Cardiac septum (tissue), 1 donor: ENCODE results near the gene IL12A. TPM values are rescaled to one million over a fixed set of nuclear protein-coding genes. Genes with fewer than 3 reads are reported as not detected.

Source experiments
- DNase-seq: peaks from one replicate; pipeline ENCODE4 v3.0.0-alpha.2; 2020; ENCODE audit warnings: low spot score
- intact Hi-C: fragments of 100-400 bp; cut with DNase I; formaldehyde crosslinking; loops from one replicate; pipeline ENCODE4 v1.14.0; 2022
- total RNA-seq: library from RNA; stranded (reverse); fragmentation: NEBNext Ultra II Directional; extraction: Animal tissue kit (Norgen Biotek cat#: 25700); gene quantifications from one replicate; pipeline ENCODE4 v1.2.1, GENCODE V29; 2021
- donor health status: DM: no; HTN: no; CAD: no.

The IL12A gene
- total RNA-seq, 1 donor from 2014 or later: 0.51 TPM

GRCh38 chr3:160018959-160019358, 30.3 kb downstream of the IL12A start:
- DNase-seq: no peak
- intact Hi-C loops: no loop called here

GRCh38 chr3:160020057-160020711, 31.5 kb downstream of the IL12A start:
- no peak for DNase-seq
- intact Hi-C loops: no loop called here

GRCh38 chr3:160022068-160022467, 33.4 kb downstream of the IL12A start:
- no peak for DNase-seq
- intact Hi-C loops: no loop called here

GRCh38 chr3:160023476-160023875, 34.8 kb downstream of the IL12A start:
- intact Hi-C loops: no loop called here
- DNase-seq: no peak

- DNase-seq: no peak
- intact Hi-C loops: no loop called here
Observed at GRCh38 chr3:160027541-160028195, 39.0 kb downstream of the IL12A start.

GRCh38 chr3:160035757-160036156, 47.1 kb downstream of the IL12A start:
- no peak for DNase-seq
- intact Hi-C loops: loop anchor here (10.0 kb wide), 1 partner anchor 99 kb away; no protein-coding TSS in a partner anchor

GRCh38 chr3:160038862-160039562, 50.4 kb downstream of the IL12A start:
- DNase-seq: no peak
- intact Hi-C loops: loop anchor here (10.0 kb wide), 1 partner anchor 96 kb away; no protein-coding TSS in a partner anchor

GRCh38 chr3:160040181-160040580, 51.5 kb downstream of the IL12A start:
- intact Hi-C loops: no loop called here
- no peak for DNase-seq

- DNase-seq: no peak
- intact Hi-C loops: no loop called here
Observed at GRCh38 chr3:160041465-160041864, 52.8 kb downstream of the IL12A start.

- DNase-seq: no peak
- intact Hi-C loops: no loop called here
Observed at GRCh38 chr3:160044121-160044520, 55.5 kb downstream of the IL12A start.

Other genes with a start within 250 kb of the IL12A start
- gene SCHIP1, start 149.0 kb upstream of the IL12A start, total RNA-seq: 52.3 TPM
- 0.94 TPM for gene C3orf80, start 236.6 kb downstream of the IL12A start, total RNA-seq